Central memory CD8-positive, alpha-beta T cell (primary cell): ENCODE data around the gene ITPK1.

Experiments
- ATAC-seq: fragments of 150-1000 bp; cut with Tn5 transposase; replicated peaks from 2 replicates; pipeline ENCODE4 v1.10.0; 2022; ENCODE audit warnings: mild to moderate bottlenecking, moderate FRiP score, moderate number of reproducible peaks; ENCODE audit not compliant: poor library complexity, severe bottlenecking; ENCODE audit errors: extremely low read depth
- DNase-seq, 2 donors: peaks; one replicate each; pipeline ENCODE4 v3.0.0; 2021; ENCODE audit warnings: low spot score in 2 of 2
- H3K27ac Mint-ChIP-seq: one replicate; pipeline ENCODE4 v1.8.0; 2022; ENCODE audit warnings: low read depth, mild to moderate bottlenecking, moderate library complexity, mixed read lengths
- H3K27me3 Mint-ChIP-seq: one replicate; pipeline ENCODE4 v1.8.0; 2022; ENCODE audit warnings: mixed read lengths
- H3K36me3 Mint-ChIP-seq: one replicate; pipeline ENCODE4 v1.8.0; 2022; ENCODE audit warnings: mild to moderate bottlenecking, moderate library complexity, mixed read lengths; ENCODE audit not compliant: insufficient read depth
- H3K4me1 Mint-ChIP-seq: one replicate; pipeline ENCODE4 v1.8.0; 2022; ENCODE audit warnings: mixed read lengths
- H3K4me3 Mint-ChIP-seq: one replicate; pipeline ENCODE4 v1.8.0; 2022; ENCODE audit warnings: mild to moderate bottlenecking, moderate library complexity, mixed read lengths
- H3K9me3 Mint-ChIP-seq: one replicate; pipeline ENCODE4 v1.8.0; 2022; ENCODE audit warnings: mixed read lengths

Gene ITPK1

GRCh38 chr14:93015505-93015904, 100.2 kb downstream of the ITPK1 start:
- no peak for DNase-seq
- no peaks in the 10 kb centered on the region for H3K27me3 Mint-ChIP-seq
- peaks cover 7% of the 10 kb centered on the region for H3K36me3 Mint-ChIP-seq
- H3K4me1 Mint-ChIP-seq: peaks cover 43% of the 10 kb centered on the region
- H3K9me3 Mint-ChIP-seq: no peaks in the 10 kb centered on the region
- no peak overlapping the region for H3K27ac Mint-ChIP-seq
- no peak overlapping the region for H3K4me3 Mint-ChIP-seq
- ATAC-seq: no peak

- Mint-ChIP-seq H3K9me3 (no peaks in the 10 kb centered on the region), H3K4me1 (peaks cover 40% of the 10 kb centered on the region), H3K4me3 (no peak overlapping the region), H3K27me3 (no peaks in the 10 kb centered on the region), H3K36me3 (peaks cover 9% of the 10 kb centered on the region), H3K27ac (peak overlapping the region; percentile 80)
- DNase-seq: no peak
- no peak for ATAC-seq
These were observed 100.7 kb downstream of the ITPK1 start for GRCh38 chr14:93015064-93015463.

- peak overlapping the region; percentile 80 for H3K27ac Mint-ChIP-seq
- H3K9me3 Mint-ChIP-seq: no peaks in the 10 kb centered on the region
- no peak overlapping the region for H3K4me3 Mint-ChIP-seq
- ATAC-seq: no peak
- DNase-seq: no peak
- no peaks in the 10 kb centered on the region for H3K27me3 Mint-ChIP-seq
- peaks cover 40% of the 10 kb centered on the region for H3K4me1 Mint-ChIP-seq
- peaks cover 9% of the 10 kb centered on the region for H3K36me3 Mint-ChIP-seq
These were observed 101.4 kb downstream of the ITPK1 start for GRCh38 chr14:93014058-93015023.

GRCh38 chr14:93012951-93013719, 102.6 kb downstream of the ITPK1 start:
- no peak for DNase-seq
- Mint-ChIP-seq H3K27me3 (no peaks in the 10 kb centered on the region), H3K4me3 (no peak overlapping the region), H3K27ac (peak overlapping the region; percentile 64), H3K9me3 (no peaks in the 10 kb centered on the region), H3K4me1 (peaks cover 41% of the 10 kb centered on the region), H3K36me3 (peaks cover 9% of the 10 kb centered on the region)
- ATAC-seq: no peak

GRCh38 chr14:93012506-93012905, 103.2 kb downstream of the ITPK1 start:
- no peaks in the 10 kb centered on the region for H3K9me3 Mint-ChIP-seq
- peaks cover 9% of the 10 kb centered on the region for H3K36me3 Mint-ChIP-seq
- no peak for DNase-seq
- no peak overlapping the region for H3K4me3 Mint-ChIP-seq
- no peak for ATAC-seq
- no peak overlapping the region for H3K27ac Mint-ChIP-seq
- no peaks in the 10 kb centered on the region for H3K27me3 Mint-ChIP-seq
- H3K4me1 Mint-ChIP-seq: peaks cover 40% of the 10 kb centered on the region

GRCh38 chr14:93011650-93012325, 103.9 kb downstream of the ITPK1 start:
- DNase-seq (no peak), ATAC-seq (no peak)
- Mint-ChIP-seq H3K27me3 (no peaks in the 10 kb centered on the region), H3K4me1 (peaks cover 37% of the 10 kb centered on the region), H3K36me3 (peaks cover 9% of the 10 kb centered on the region), H3K4me3 (no peak overlapping the region), H3K9me3 (no peaks in the 10 kb centered on the region), H3K27ac (no peak overlapping the region)

GRCh38 chr14:93011141-93011529, 104.6 kb downstream of the ITPK1 start:
- H3K4me1 Mint-ChIP-seq: peaks cover 34% of the 10 kb centered on the region
- no peak overlapping the region for H3K4me3 Mint-ChIP-seq

GRCh38 chr14:93010522-93011140, 105.1 kb downstream of the ITPK1 start:
- no peaks in the 10 kb centered on the region for H3K27me3 Mint-ChIP-seq
- no peaks in the 10 kb centered on the region for H3K9me3 Mint-ChIP-seq
- ATAC-seq (no peak), DNase-seq (no peak)
- peaks cover 8% of the 10 kb centered on the region for H3K36me3 Mint-ChIP-seq
- H3K4me3 Mint-ChIP-seq: no peak overlapping the region
- H3K4me1 Mint-ChIP-seq: peaks cover 34% of the 10 kb centered on the region
- no peak overlapping the region for H3K27ac Mint-ChIP-seq

More at GRCh38 chr14:93011141-93011529, 104.6 kb downstream of the ITPK1 start:
- H3K9me3 Mint-ChIP-seq: no peaks in the 10 kb centered on the region
- peaks cover 9% of the 10 kb centered on the region for H3K36me3 Mint-ChIP-seq
- no peak for DNase-seq
- no peaks in the 10 kb centered on the region for H3K27me3 Mint-ChIP-seq
- no peak overlapping the region for H3K27ac Mint-ChIP-seq
- ATAC-seq: no peak

- ATAC-seq (no peak), DNase-seq (no peak)
- Mint-ChIP-seq H3K4me1 (peaks cover 32% of the 10 kb centered on the region), H3K9me3 (no peaks in the 10 kb centered on the region), H3K36me3 (peaks cover 7% of the 10 kb centered on the region), H3K4me3 (no peak overlapping the region), H3K27ac (no peak overlapping the region), H3K27me3 (no peaks in the 10 kb centered on the region)
These were observed 105.6 kb downstream of the ITPK1 start for GRCh38 chr14:93010130-93010499.

GRCh38 chr14:93009471-93010129, 106.1 kb downstream of the ITPK1 start:
- Mint-ChIP-seq H3K27me3 (no peaks in the 10 kb centered on the region), H3K4me1 (peaks cover 30% of the 10 kb centered on the region), H3K4me3 (no peak overlapping the region), H3K27ac (no peak overlapping the region), H3K36me3 (peaks cover 5% of the 10 kb centered on the region), H3K9me3 (no peaks in the 10 kb centered on the region)
- no peak for ATAC-seq
- no peak for DNase-seq

- DNase-seq: no peak
- no peaks in the 10 kb centered on the region for H3K9me3 Mint-ChIP-seq
- peaks cover 1% of the 10 kb centered on the region for H3K36me3 Mint-ChIP-seq
- no peak overlapping the region for H3K27ac Mint-ChIP-seq
- ATAC-seq: no peak
- H3K4me1 Mint-ChIP-seq: peaks cover 32% of the 10 kb centered on the region
- no peak overlapping the region for H3K4me3 Mint-ChIP-seq
- no peaks in the 10 kb centered on the region for H3K27me3 Mint-ChIP-seq
These were observed 107.3 kb downstream of the ITPK1 start for GRCh38 chr14:93008381-93008780.
